ENCODE data around the gene ITGA2. TPM values are rescaled to one million over a fixed set of nuclear protein-coding genes. Genes with fewer than 3 reads are reported as not detected.

The ITGA2 gene
- total and polyA plus RNA-seq, 9 of the 15 experiments (the other 6 are each of a cell fraction or from before 2014, with no cell fraction given), result 0.01 to 0.09 (median 0.03) TPM; not detected in 5

DNA sequence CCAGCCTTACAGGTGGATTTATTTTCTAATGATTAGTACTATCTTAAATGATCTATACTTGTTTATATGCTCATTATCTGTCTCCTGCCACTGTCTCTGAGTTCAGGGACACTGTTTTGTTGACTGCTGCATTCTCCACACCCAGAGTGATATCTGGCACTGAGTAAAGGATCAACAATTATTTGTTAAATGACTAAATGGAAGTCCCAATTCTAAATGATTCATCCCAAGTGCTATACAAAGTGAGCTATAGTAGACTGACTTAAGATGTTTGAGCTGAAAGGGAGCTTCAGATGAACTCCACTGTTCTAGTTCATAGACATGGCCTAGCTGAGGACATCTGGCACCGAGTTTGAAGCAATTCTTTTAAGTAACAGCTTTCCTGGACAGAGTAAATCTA, 40.5 kb downstream of the ITGA2 start:
- 0% methylated on average over 1 of the region's 1 CpG for WGBS (ENCODE audit: insufficient coverage, low coverage, missing lambda C conversion rate)
- intact Hi-C loops (cut with micrococcal nuclease) (no loop called here), in situ Hi-C loops (cut with MboI) (no loop called here)
- no TSS peak for BruUV-seq (replicated peaks)
- CTCF ChIA-PET (ENCODE audit: low intra/inter-chr PET ratio), result no interaction called here
- H3K36me3 ChIP-seq (ENCODE audit: control insufficient read depth, insufficient read depth, low read length), result no peaks in the 10 kb centered on the region
- DNase-seq (ENCODE audit: extremely low read depth in 1 of 4, low spot score in 3 of 4), result no peak
- H3K9ac ChIP-seq (ENCODE audit: insufficient read depth in 1 of 2, low read depth in 2 of 2, low read length in 2 of 2), result no peak overlapping the region
- no peaks in the 10 kb centered on the region for H3K27me3 ChIP-seq (ENCODE audit: control insufficient read depth in 2 of 2, insufficient read depth in 2 of 2, low read length in 2 of 2)
- H3K9me3 ChIP-seq (replicated peaks; ENCODE audit: control insufficient read depth, insufficient read depth, low read depth, low read length), result no peaks in the 10 kb centered on the region
- no peaks in the 10 kb centered on the region for H4K20me1 ChIP-seq (replicated peaks; ENCODE audit: control insufficient read depth, insufficient read depth, low read length)
- no peak overlapping the region for H3K4me3 ChIP-seq
- H3K27ac ChIP-seq (ENCODE audit: extremely low read depth, low read depth, low read length), result no peak overlapping the region
- no peak overlapping the region for H3K4me2 ChIP-seq (ENCODE audit: insufficient read depth, low read length)
- no peaks in the 10 kb centered on the region for H3K4me1 ChIP-seq (replicated peaks in 1 of 2; ENCODE audit: control insufficient read depth in 2 of 2, insufficient read depth in 2 of 2, low read length in 2 of 2)
- no peak overlapping the region for H2AFZ ChIP-seq (ENCODE audit: low read depth, low read length)
- no peak for FAIRE-seq
- POLR2A ChIA-PET, result no interaction called here
- H3K9me1 ChIP-seq (ENCODE audit: control insufficient read depth, insufficient read depth, low read length), result no peaks in the 10 kb centered on the region
- H3K79me2 ChIP-seq (ENCODE audit: control insufficient read depth, insufficient read depth, low read length), result no peaks in the 10 kb centered on the region
- ATAC-seq, result no peak
- TF ChIP-seq SAFB2 (IDR thresholded peaks at IDR 0.05; ENCODE audit: borderline replicate concordance, low read depth, low read length, severe bottlenecking) (no peak), RBM14 (IDR thresholded peaks at IDR 0.05; ENCODE audit: borderline replicate concordance, insufficient read depth, low read depth, low read length) (no peak), HNRNPH1 (optimal IDR thresholded peaks at IDR 0.05; ENCODE audit: low read depth, low read length) (no peak), ZNF217 (CRISPR knock-in tag; IDR thresholded peaks at IDR 0.05) (no peak), STAG1 (CRISPR knock-in tag; IDR thresholded peaks at IDR 0.05; ENCODE audit: borderline replicate concordance) (no peak), MTF1 (CRISPR knock-in tag; IDR thresholded peaks at IDR 0.05; ENCODE audit: borderline replicate concordance) (no peak), ZNF263 (CRISPR knock-in tag; IDR thresholded peaks at IDR 0.05; ENCODE audit: borderline replicate concordance) (no peak), CBX8 (IDR thresholded peaks at IDR 0.05; ENCODE audit: borderline replicate concordance, extremely low read depth, low read depth, low read length, poor library complexity, severe bottlenecking) (no peak), LCOR (CRISPR knock-in tag; IDR thresholded peaks at IDR 0.05) (no peak), KDM5B (IDR thresholded peaks at IDR 0.05; ENCODE audit: insufficient replicate concordance, low read depth, low read length) (no peak), ZBTB17 (CRISPR knock-in tag; IDR thresholded peaks at IDR 0.05) (no peak)
- TF ChIP-seq, protein P1, sequence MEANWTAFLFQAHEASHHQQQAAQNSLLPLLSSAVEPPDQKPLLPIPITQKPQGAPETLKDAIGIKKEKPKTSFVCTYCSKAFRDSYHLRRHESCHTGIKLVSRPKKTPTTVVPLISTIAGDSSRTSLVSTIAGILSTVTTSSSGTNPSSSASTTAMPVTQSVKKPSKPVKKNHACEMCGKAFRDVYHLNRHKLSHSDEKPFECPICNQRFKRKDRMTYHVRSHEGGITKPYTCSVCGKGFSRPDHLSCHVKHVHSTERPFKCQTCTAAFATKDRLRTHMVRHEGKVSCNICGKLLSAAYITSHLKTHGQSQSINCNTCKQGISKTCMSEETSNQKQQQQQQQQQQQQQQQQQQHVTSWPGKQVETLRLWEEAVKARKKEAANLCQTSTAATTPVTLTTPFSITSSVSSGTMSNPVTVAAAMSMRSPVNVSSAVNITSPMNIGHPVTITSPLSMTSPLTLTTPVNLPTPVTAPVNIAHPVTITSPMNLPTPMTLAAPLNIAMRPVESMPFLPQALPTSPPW (CRISPR knock-in tag; IDR thresholded peaks at IDR 0.05), result no peak
- TF ChIP-seq, protein P2, sequence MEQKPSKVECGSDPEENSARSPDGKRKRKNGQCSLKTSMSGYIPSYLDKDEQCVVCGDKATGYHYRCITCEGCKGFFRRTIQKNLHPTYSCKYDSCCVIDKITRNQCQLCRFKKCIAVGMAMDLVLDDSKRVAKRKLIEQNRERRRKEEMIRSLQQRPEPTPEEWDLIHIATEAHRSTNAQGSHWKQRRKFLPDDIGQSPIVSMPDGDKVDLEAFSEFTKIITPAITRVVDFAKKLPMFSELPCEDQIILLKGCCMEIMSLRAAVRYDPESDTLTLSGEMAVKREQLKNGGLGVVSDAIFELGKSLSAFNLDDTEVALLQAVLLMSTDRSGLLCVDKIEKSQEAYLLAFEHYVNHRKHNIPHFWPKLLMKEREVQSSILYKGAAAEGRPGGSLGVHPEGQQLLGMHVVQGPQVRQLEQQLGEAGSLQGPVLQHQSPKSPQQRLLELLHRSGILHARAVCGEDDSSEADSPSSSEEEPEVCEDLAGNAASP (IDR thresholded peaks at IDR 0.05), result no peak
- TF ChIP-seq, protein P3, sequence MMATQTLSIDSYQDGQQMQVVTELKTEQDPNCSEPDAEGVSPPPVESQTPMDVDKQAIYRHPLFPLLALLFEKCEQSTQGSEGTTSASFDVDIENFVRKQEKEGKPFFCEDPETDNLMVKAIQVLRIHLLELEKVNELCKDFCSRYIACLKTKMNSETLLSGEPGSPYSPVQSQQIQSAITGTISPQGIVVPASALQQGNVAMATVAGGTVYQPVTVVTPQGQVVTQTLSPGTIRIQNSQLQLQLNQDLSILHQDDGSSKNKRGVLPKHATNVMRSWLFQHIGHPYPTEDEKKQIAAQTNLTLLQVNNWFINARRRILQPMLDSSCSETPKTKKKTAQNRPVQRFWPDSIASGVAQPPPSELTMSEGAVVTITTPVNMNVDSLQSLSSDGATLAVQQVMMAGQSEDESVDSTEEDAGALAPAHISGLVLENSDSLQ (IDR thresholded peaks at IDR 0.05), result no peak
- TF ChIP-seq, protein P4, sequence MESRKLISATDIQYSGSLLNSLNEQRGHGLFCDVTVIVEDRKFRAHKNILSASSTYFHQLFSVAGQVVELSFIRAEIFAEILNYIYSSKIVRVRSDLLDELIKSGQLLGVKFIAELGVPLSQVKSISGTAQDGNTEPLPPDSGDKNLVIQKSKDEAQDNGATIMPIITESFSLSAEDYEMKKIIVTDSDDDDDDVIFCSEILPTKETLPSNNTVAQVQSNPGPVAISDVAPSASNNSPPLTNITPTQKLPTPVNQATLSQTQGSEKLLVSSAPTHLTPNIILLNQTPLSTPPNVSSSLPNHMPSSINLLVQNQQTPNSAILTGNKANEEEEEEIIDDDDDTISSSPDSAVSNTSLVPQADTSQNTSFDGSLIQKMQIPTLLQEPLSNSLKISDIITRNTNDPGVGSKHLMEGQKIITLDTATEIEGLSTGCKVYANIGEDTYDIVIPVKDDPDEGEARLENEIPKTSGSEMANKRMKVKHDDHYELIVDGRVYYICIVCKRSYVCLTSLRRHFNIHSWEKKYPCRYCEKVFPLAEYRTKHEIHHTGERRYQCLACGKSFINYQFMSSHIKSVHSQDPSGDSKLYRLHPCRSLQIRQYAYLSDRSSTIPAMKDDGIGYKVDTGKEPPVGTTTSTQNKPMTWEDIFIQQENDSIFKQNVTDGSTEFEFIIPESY (CRISPR knock-in tag; IDR thresholded peaks at IDR 0.05), result no peak

Data from K562 (cell line).